ENCODE measurements around the gene SCFD2.

DNA sequence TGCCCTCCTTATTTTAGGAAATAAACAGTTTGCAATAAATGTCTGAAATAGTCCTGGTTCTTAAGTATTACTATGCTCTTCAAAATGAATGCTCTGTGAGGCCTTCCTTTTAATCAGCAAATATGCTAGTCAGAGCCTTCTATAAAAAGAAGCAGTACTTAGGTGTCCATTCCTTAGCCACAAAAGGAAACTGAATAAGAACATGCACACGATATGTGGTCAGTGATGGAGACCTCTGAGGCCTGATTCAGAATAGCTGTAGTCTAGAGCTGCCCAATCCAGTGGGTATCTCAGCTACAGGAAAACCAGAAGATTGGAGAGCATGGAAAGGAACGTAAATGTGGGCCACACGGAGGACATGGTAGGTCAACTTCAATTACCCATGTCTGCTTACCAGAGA lies 361.9 kb downstream of the SCFD2 start:
- TF ChIP-seq CTCF (IDR thresholded peaks at IDR 0.05; ENCODE audit: poor library complexity, severe bottlenecking), result no peak
- no peak for TF ChIP-seq EZH2 (IDR thresholded peaks at IDR 0.05; ENCODE audit: borderline replicate concordance, insufficient read depth, low read length, poor library complexity, severe bottlenecking)
- TF ChIP-seq POLR2AphosphoS5 (IDR thresholded peaks at IDR 0.05), result no peak
- no peak for TF ChIP-seq EP300 (conservative IDR thresholded peaks at IDR 0.05; ENCODE audit: poor library complexity, severe bottlenecking)
- no peak for TF ChIP-seq MXI1 (conservative IDR thresholded peaks at IDR 0.05; ENCODE audit: poor library complexity, severe bottlenecking)
- no peak for TF ChIP-seq SMC3 (conservative IDR thresholded peaks at IDR 0.05; ENCODE audit: poor library complexity)
